Neuronal stem cell (in vitro differentiated cells): Measurements from ENCODE around the gene SCGB1C2.
"Not testable (repeated sequence)": the region's sequence is repeated elsewhere in the genome, so short reads cannot be mapped to it uniquely, and the experiment has no call there.

ENCODE experiments used
- DNase-seq: peaks from one replicate; pipeline ENCODE4 v3.0.0-alpha.2; 2013; ENCODE audit warnings: low spot score
- H2AFZ ChIP-seq: one replicate; pipeline ENCODE4 v1.6.1; 2013; ENCODE audit warnings: mild to moderate bottlenecking, low read length, inconsistent platforms
- H2AK5ac ChIP-seq: 2 replicates; pipeline ENCODE4 v1.6.1; 2013; ENCODE audit warnings: low read depth, mild to moderate bottlenecking, inconsistent platforms, low read length, moderate library complexity, mixed read lengths
- H2BK120ac ChIP-seq: 2 replicates; pipeline ENCODE4 v1.6.1; 2013; ENCODE audit warnings: low read depth, mild to moderate bottlenecking, inconsistent platforms, low read length, moderate library complexity, mixed read lengths
- H2BK12ac ChIP-seq: one replicate; pipeline ENCODE4 v1.6.1; 2013; ENCODE audit warnings: low read length, inconsistent platforms
- H2BK15ac ChIP-seq: 2 replicates; pipeline ENCODE4 v1.6.1; 2013; ENCODE audit warnings: mild to moderate bottlenecking, low read length, inconsistent platforms, mixed read lengths
- H2BK5ac ChIP-seq: one replicate; pipeline ENCODE4 v1.6.1; 2013; ENCODE audit warnings: inconsistent platforms, mild to moderate bottlenecking, low read length, moderate library complexity
- H3K14ac ChIP-seq: one replicate; pipeline ENCODE4 v1.6.1; 2013; ENCODE audit warnings: low read length, inconsistent platforms
- H3K18ac ChIP-seq: 2 replicates; pipeline ENCODE4 v1.6.1; 2013; ENCODE audit warnings: low read length, inconsistent platforms
- H3K23ac ChIP-seq: 2 replicates; pipeline ENCODE4 v1.6.1; 2013; ENCODE audit warnings: low read depth, mild to moderate bottlenecking, mixed read lengths, low read length, inconsistent platforms; ENCODE audit not compliant: poor library complexity
- H3K27ac ChIP-seq: replicated peaks from 3 replicates; pipeline ENCODE4 v1.5.1; 2013; ENCODE audit warnings: low read length, inconsistent platforms
- H3K27me3 ChIP-seq, 3 experiments: 2 replicates each; pipeline ENCODE4 v1.6.1; 2013; ENCODE audit warnings: low read length in 3 of 3, mild to moderate bottlenecking in 2 of 3, inconsistent platforms in 1 of 3, low read depth in 1 of 3, mixed read lengths in 1 of 3, moderate library complexity in 1 of 3; ENCODE audit not compliant: control insufficient read depth in 3 of 3, insufficient read depth in 3 of 3
- H3K36me3 ChIP-seq, 2 donors: replicated peaks in 1 of 2; 2 replicates each; pipeline ENCODE4 v1.6.1; 2013; ENCODE audit warnings: low read length in 2 of 2; ENCODE audit not compliant: control insufficient read depth in 2 of 2, insufficient read depth in 2 of 2
- H3K4ac ChIP-seq: 2 replicates; pipeline ENCODE4 v1.6.1; 2013; ENCODE audit warnings: inconsistent platforms, mild to moderate bottlenecking, low read length, moderate library complexity
- H3K4me1 ChIP-seq, 2 donors: 1 replicate in 1 of 2; 2 replicates in 1 of 2; pipeline ENCODE4 v1.6.1; 2013; ENCODE audit warnings: low read length in 2 of 2, low read depth in 1 of 2; ENCODE audit not compliant: control insufficient read depth in 2 of 2, insufficient read depth in 1 of 2
- H3K4me2 ChIP-seq: one replicate; pipeline ENCODE4 v1.6.1; 2013; ENCODE audit warnings: mild to moderate bottlenecking, low read length, inconsistent platforms; ENCODE audit not compliant: insufficient read depth, poor library complexity, severe bottlenecking
- H3K4me3 ChIP-seq, 2 donors: 2 replicates each; pipeline ENCODE4 v1.5.1; 2013; ENCODE audit warnings: low read length in 2 of 2, mild to moderate bottlenecking in 2 of 2, inconsistent platforms in 1 of 2, moderate library complexity in 1 of 2
- H3K79me1 ChIP-seq: one replicate; pipeline ENCODE4 v1.6.1; 2013; ENCODE audit warnings: low read depth, mild to moderate bottlenecking, inconsistent platforms, low read length, moderate library complexity
- H3K9ac ChIP-seq: one replicate; pipeline ENCODE4 v1.6.1; 2013; ENCODE audit warnings: mild to moderate bottlenecking, low read depth, low read length, inconsistent platforms; ENCODE audit not compliant: poor library complexity
- H3K9me3 ChIP-seq, 2 donors: replicated peaks in 1 of 2; 2 replicates each; pipeline versions ENCODE3 to v1.6.1; 2013; ENCODE audit warnings: low read length in 2 of 2, mild to moderate bottlenecking in 2 of 2, inconsistent platforms in 1 of 2, low read depth in 1 of 2, mixed read lengths in 1 of 2, moderate library complexity in 1 of 2; ENCODE audit not compliant: control insufficient read depth in 2 of 2, insufficient read depth in 1 of 2
- H4K8ac ChIP-seq: one replicate; pipeline ENCODE4 v1.6.1; 2013; ENCODE audit warnings: low read depth, mild to moderate bottlenecking, inconsistent platforms, low read length, moderate library complexity
- H4K91ac ChIP-seq: one replicate; pipeline ENCODE4 v1.6.1; 2013; ENCODE audit warnings: low read length, low read depth, mild to moderate bottlenecking, inconsistent platforms; ENCODE audit not compliant: poor library complexity
- WGBS, 2 donors: extraction: QIAGEN DNeasy Blood & Tissue Kit; methylation state at CpG; one replicate each; pipeline ENCODE4 v1.1.7; 2013; ENCODE audit warnings: missing lambda C conversion rate in 2 of 2, mixed read lengths in 1 of 2; ENCODE audit not compliant: insufficient read length in 2 of 2, insufficient replicate concordance in 1 of 2; ENCODE audit errors: extremely low coverage in 2 of 2; 5-methylcytosine and 5-hydroxymethylcytosine counted together

Gene SCGB1C2

DNA sequence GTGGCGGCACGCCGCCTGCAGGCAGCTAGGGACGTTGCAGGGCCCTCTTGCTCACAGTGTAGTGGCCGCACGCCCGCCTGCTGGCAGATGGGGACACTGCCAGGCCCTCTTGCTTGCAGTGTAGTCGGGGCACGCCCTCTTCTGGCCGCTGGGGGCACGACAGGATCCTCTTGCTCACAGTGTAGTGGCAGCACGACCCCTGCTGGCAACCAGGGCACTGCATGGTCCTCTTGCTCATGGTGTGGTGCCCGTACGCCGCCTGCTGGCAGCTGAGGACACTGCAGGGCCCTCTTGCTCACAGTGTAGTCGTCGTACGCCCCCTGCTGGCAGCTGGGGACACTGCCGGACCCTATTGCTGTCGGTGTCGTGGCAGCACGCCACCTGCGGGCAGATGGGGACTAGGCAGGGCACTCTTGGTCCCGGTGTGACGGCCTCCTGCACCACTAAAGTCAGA is 3.0 kb upstream of the SCGB1C2 start:
- H3K79me1 ChIP-seq, H3K9ac ChIP-seq, H2BK5ac ChIP-seq, H2AK5ac ChIP-seq, H2BK120ac ChIP-seq, H2AFZ ChIP-seq, H2BK12ac ChIP-seq, H2BK15ac ChIP-seq, DNase-seq, H3K36me3 ChIP-seq, H4K91ac ChIP-seq, H3K23ac ChIP-seq, H3K14ac ChIP-seq, H3K27me3 ChIP-seq, H3K27ac ChIP-seq, H3K4me2 ChIP-seq, H3K4me3 ChIP-seq, H4K8ac ChIP-seq, H3K18ac ChIP-seq, H3K4me1 ChIP-seq, H3K4ac ChIP-seq, H3K9me3 ChIP-seq: not testable (repeated sequence)
- WGBS, 2 donors: no CpG with 5 or more reads among the region's 25 CpGs

DNA sequence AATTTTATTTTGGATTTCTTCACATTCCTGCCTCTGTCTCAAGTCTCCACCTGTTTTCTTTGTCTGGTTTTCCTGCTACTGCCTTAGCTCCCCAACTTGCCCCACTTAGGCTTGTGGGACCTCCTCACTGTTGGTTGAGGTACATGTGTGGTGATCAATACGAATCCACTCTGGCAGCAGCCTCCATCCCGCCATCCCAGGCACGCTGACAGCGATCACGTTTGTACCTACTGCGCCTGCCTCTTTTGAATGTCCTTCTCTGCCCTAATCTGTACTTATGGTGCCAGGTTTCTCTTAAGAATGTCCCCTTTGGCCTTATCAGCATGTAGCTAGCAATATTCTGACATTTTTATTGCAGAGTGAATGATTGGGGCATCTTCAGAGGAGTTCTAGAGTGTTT is 2.3 kb upstream of the SCGB1C2 start:
- no CpG with 5 or more reads among the region's 6 CpGs for WGBS, 2 donors

DNA sequence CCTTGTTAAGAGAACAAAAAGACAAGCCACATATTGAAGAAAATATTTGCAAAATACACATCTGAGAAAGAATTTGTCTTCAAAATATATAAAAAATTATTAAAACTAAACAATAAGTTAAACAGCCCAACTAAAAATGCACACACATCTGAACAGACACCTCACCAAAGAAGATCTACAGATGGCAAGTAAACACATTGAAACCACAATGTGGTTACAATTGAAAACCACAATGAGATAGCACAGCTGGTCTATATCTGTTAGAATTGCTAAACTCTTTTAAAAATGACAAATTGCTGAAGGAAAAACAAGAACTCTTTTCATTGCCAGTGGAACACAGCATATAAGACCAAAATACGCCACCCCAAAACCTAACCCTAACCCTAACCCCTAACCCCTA is 1.5 kb upstream of the SCGB1C2 start:
- H3K23ac ChIP-seq, H2AK5ac ChIP-seq, H3K4me3 ChIP-seq, H3K18ac ChIP-seq, H2BK5ac ChIP-seq, H3K9ac ChIP-seq, H2AFZ ChIP-seq, H3K27ac ChIP-seq, H2BK15ac ChIP-seq, H4K91ac ChIP-seq, DNase-seq, H2BK120ac ChIP-seq, H3K4me2 ChIP-seq, H3K27me3 ChIP-seq, H3K14ac ChIP-seq, H3K4ac ChIP-seq, H4K8ac ChIP-seq, H3K4me1 ChIP-seq, H3K79me1 ChIP-seq, H3K36me3 ChIP-seq, H3K9me3 ChIP-seq, H2BK12ac ChIP-seq: not testable (repeated sequence)
- WGBS, 2 donors: no CpG with 5 or more reads among the region's 1 CpG

More for the DNA sequence above, 2.3 kb upstream of the SCGB1C2 start:
- not testable (repeated sequence) for H3K4me1 ChIP-seq, H2BK120ac ChIP-seq, H2AK5ac ChIP-seq, H2BK12ac ChIP-seq, H3K18ac ChIP-seq, H3K9ac ChIP-seq, H2BK5ac ChIP-seq, H3K4me2 ChIP-seq, H3K14ac ChIP-seq, H3K79me1 ChIP-seq, H3K9me3 ChIP-seq, DNase-seq, H4K91ac ChIP-seq, H2AFZ ChIP-seq, H2BK15ac ChIP-seq, H3K4me3 ChIP-seq, H3K23ac ChIP-seq, H3K27ac ChIP-seq, H3K27me3 ChIP-seq, H3K4ac ChIP-seq, H4K8ac ChIP-seq, H3K36me3 ChIP-seq

DNA sequence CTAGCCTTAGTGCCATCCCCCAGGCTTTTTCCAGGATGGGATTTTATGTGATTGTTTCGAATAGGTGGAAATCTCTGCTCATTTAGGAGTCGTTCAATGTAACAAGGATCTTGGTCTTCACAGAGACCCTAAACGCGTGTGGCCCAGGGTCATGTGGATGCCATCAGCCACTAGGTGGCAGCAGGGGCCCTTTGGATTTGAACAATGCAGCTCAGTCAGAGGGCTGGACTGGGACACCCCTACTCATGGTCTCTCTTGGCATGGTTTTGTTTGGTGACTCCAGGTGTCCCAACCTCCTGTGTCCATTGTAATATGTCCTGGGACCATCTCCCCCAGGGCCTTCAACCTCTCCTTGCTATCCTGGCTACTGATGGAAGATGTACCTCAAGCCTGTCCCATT is 838 bp upstream of the SCGB1C2 start:
- not testable (repeated sequence) for H3K27me3 ChIP-seq, H2AFZ ChIP-seq, H4K8ac ChIP-seq, H3K79me1 ChIP-seq, H3K23ac ChIP-seq, H2BK12ac ChIP-seq, H3K9me3 ChIP-seq, H3K4me2 ChIP-seq, DNase-seq, H3K14ac ChIP-seq, H3K9ac ChIP-seq, H2BK5ac ChIP-seq, H2AK5ac ChIP-seq, H2BK15ac ChIP-seq, H3K4ac ChIP-seq, H3K4me3 ChIP-seq, H3K18ac ChIP-seq, H3K27ac ChIP-seq, H3K4me1 ChIP-seq, H3K36me3 ChIP-seq, H2BK120ac ChIP-seq, H4K91ac ChIP-seq
- no CpG with 5 or more reads among the region's 4 CpGs for WGBS, 2 donors
